Stimulated activated CD4-positive, alpha-beta T cell treated with anti-CD3 and anti-CD28 coated beads, Interleukin-4, amount 100 ng/mL, for 1 hour (primary cell): ENCODE measurements around the gene ERBB2.
A peak's percentile ranks its signal among the peaks of the same experiment; 100 is the strongest.
"Not testable (repeated sequence)": the region's sequence is repeated elsewhere in the genome, so short reads cannot be mapped to it uniquely, and the experiment has no call there.

Source experiments
- DNase-seq: peaks from one replicate; pipeline ENCODE4 v3.0.0-alpha.2; 2020

The ERBB2 gene

DNA sequence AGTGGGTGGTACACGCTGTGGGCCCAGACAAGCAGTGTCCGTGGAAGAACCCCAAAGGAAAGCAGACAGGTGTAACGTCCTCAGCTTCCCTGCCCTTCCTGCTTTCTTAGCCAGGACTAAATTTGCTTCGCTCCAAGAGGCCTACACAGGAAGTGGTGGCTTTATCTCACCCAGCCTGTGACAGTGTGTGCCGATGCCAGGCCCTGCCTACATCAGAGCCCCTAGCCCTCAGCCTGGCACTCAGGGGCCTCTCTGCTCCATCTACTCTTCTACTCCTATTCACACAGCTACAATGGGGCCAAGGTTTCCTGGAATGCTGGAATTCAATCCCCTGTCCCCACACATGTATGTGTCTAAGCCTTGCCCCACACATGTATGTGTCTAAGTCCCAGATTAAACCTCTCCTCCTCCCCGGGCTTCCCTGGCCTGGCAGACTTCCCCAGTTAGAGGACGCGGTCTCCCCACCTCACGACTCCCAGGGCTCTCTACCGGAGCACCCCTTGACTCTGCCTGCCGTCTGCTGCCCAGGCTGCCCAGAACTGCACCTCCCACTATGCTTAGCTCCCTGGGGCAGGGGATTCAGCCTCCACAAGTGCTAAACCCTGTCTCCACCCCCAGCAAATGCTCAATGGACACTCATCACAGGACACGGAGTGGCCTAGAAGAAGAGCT is 20.2 kb upstream of the ERBB2 start:
- DNase-seq: no peak

- no peak for DNase-seq
These were observed 16.4 kb upstream of the ERBB2 start for GRCh38 chr17:39683295-39683939.

- no peak for DNase-seq
These were observed 15.3 kb upstream of the ERBB2 start for GRCh38 chr17:39684369-39685192.

DNA sequence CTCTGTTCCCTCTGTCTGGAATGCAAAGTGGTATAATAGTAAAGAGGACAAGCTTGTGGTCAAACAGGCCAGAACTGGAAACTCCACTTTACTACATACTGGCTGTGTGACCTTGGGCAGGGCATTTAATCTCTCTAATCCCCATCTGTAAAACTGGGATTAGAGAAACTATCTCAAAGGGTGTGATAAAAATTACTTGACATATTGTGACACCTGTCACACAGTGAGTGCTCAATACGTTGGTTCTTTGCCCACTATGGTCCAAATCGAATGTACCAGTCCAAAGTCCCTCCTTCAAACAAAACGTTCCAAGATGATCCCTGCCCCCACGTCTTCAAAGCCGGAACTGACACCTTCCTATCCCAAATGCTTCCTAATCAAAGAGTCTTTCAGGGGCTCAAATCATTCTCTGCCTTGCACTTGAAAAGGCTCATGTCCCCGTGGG is 12.7 kb upstream of the ERBB2 start:
- no peak for DNase-seq

DNA sequence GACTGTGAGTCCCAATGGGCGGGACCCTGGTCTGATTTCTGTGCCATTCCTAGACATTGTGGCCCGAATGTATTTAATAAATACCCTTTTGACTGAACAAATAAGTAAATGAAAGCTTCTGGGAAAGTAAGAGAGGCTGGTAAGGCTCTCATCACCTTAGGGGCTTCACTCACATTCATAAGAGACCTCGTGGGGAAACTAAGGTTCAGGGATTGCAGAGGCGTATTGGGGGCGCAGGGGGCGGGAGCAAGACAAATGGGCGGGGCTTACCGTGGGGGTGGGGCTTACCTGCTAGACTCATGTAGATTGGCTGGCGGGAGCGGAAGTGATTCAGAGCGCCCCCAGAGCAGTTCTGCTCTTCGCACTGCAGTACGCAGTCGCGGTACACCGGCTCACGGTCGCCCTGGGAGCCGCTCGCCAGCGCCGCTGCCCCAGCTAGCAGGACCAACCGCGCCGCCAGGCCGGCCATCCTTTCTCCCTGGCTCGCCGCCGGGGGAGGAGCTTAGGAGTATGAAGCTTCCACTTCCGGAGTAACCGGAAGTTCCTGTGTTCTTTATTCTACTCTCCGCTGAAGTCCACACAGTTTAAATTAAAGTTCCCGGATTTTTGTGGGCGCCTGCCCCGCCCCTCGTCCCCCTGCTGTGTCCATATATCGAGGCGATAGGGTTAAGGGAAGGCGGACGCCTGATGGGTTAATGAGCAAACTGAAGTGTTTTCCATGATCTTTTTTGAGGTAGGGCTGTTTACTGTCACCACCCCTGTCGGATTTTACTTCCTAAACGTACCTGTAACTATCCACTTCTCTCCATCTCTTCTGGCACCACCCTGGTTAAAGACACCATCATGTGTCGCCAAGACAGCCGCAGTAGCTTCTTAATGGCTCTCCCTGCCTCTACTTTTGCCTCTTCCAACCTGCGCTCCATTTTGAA is 12.1 kb upstream of the ERBB2 start, which contains the start of gene PGAP3:
PGAP3 (minus strand) TSS at position 512 of the 929 bp plus-strand sequence; CDS start at position 469, 43 bp downstream.
- DNase-seq: peak; percentile 83

GRCh38 chr17:39688475-39688835 is 11.4 kb upstream of the ERBB2 start:
- DNase-seq: no peak

DNA sequence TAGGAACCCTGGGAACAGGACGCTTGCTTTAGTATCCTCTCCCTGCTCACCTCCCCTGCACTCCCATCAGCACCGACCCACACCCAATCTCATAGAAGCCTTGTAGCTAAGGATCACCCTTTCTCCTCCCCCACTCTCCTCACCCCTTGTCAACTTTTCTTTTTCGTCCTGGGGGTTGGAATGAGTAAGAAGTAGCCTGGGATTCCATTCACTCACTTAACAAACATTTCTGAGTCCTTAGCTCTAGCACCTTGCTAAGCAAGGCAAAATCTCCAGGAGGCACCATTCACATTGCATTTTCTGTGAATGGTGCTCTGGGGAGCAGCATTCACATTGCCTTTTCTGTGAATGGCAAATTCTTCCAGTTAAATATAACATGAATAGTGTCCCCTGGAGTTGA is 10.9 kb upstream of the ERBB2 start:
- no peak for DNase-seq

GRCh38 chr17:39694593-39694992 is 5.3 kb upstream of the ERBB2 start:
- DNase-seq: no peak

DNA sequence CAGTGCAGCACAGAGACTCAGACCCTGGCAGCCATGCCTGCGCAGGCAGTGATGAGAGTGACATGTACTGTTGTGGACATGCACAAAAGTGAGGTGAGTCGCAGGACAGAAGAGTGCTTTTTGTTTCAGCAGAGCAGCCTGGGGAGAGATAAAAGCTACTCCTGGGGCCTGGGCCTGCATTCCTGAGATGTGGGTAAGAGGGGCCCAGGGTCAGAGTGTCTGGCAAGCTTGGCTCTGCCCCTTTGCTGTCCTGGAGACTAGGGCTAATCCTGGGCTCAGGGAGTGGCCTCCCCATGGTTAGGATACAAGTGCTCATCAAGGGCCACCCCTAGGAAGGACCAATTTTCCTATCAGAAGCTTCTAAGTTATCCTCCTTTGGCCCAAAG is 4.8 kb upstream of the ERBB2 start:
- DNase-seq: no peak

DNA sequence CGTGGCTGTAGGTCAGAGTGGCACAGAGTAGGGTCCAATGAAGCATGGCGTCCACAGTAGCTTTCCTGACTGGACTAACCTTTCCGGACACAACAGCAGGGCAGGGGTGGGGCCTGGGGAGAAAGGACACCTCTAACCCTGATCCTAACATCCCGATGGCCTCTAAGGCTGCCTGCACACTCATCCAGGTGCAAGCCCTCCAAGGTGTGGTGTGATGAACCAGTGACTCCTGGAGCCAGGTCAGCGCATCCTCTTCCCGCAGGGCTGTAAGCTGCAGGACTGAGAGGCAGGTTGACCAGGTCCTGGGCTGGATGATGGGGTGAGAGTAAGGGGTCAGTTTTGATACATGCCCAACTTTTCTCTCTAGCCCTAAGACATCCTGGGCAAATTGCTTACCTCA is 3.1 kb upstream of the ERBB2 start:
- DNase-seq: no peak

DNA sequence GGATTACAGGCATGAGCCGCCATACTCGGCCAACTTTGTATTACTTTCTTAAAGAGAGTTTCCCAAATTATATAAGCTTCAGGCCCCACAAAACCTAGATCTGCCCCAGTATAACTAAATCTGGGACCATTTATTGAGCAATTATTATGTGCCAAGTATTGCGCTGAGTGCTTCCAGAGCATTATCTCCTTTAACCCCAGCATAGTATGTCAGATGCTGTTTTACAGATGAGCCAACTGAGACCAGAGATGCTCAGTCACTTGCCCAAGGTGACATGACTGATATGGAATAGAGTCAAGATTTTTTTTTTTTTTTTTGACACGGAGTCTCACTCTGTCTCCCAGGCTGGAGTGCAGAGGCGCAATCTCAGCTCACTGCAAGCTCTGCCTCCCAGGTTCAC is 1.9 kb upstream of the ERBB2 start:
- no peak for DNase-seq

DNA sequence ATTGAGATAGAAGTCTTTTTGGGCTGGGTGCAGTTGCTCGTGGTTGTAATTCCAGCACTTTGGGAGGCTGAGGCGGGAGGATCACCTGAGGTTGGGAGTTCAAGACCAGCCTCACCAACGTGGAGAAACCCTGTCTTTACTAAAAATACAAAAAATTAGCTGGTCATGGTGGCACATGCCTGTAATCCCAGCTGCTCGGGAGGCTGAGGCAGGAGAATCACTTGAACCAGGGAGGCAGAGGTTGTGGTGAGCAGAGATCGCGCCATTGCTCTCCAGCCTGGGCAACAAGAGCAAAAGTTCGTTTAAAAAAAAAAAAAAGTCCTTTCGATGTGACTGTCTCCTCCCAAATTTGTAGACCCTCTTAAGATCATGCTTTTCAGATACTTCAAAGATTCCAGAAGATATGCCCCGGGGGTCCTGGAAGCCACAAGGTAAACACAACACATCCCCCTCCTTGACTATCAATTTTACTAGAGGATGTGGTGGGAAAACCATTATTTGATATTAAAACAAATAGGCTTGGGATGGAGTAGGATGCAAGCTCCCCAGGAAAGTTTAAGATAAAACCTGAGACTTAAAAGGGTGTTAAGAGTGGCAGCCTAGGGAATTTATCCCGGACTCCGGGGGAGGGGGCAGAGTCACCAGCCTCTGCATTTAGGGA is 577 bp upstream of the ERBB2 start:
- not testable (repeated sequence) for DNase-seq

DNA sequence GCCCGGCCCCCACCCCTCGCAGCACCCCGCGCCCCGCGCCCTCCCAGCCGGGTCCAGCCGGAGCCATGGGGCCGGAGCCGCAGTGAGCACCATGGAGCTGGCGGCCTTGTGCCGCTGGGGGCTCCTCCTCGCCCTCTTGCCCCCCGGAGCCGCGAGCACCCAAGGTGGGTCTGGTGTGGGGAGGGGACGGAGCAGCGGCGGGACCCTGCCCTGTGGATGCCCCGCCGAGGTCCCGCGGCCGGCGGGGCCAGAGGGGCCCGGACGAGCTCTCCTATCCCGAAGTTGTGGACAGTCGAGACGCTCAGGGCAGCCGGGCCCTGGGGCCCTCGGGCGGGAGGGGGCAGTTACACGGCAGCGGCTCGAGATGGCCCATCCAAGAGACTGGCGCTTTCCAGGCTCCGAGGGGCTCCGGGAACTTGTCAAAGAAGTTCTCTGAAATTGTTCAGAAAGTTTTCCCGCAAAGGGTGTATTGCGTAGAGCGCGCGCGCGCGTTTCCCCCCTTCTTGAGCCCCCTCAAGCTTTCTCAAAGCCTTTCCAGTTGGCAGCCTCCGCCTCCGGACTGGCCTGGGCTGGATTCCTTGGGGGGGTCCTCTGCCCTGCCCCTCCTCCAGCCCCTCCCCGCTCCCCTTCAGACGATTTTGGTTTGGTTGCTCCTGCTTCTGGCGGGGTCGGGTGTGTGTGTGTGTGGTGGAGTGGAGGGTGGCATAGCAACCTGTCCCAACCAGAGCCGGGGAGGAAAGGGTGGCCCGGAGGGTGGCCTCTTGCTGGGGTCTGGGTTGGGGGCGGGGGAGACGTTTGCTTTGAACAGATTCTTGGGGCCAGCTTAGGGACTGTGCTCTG is 504 bp downstream of the ERBB2 start:
- no peak for DNase-seq

GRCh38 chr17:39701012-39701783 is 1.3 kb downstream of the ERBB2 start:
- no peak for DNase-seq

GRCh38 chr17:39701784-39702422 is 2.0 kb downstream of the ERBB2 start:
- DNase-seq: no peak

- DNase-seq: no peak
These were observed 3.3 kb downstream of the ERBB2 start for GRCh38 chr17:39702901-39703893.

DNA sequence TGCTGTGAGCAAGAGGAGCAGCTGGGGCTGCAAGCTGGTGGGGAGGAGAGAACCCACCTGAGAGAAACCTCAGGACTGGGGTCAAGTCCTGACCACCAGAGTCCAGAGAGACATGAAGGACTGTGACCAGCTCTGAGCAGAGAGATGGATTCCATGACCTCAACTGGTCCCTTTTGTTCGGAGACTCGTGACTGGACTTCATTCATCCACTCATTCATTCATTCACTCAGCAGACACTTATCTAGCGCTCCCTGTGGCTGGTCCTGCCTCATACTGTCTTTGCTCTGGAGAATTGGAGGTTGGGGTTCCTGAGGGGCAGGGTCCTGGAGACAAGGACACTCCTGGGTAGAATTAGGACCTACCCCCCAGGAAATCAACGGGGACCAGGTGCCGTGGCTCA is 4.0 kb downstream of the ERBB2 start:
- DNase-seq: no peak

DNA sequence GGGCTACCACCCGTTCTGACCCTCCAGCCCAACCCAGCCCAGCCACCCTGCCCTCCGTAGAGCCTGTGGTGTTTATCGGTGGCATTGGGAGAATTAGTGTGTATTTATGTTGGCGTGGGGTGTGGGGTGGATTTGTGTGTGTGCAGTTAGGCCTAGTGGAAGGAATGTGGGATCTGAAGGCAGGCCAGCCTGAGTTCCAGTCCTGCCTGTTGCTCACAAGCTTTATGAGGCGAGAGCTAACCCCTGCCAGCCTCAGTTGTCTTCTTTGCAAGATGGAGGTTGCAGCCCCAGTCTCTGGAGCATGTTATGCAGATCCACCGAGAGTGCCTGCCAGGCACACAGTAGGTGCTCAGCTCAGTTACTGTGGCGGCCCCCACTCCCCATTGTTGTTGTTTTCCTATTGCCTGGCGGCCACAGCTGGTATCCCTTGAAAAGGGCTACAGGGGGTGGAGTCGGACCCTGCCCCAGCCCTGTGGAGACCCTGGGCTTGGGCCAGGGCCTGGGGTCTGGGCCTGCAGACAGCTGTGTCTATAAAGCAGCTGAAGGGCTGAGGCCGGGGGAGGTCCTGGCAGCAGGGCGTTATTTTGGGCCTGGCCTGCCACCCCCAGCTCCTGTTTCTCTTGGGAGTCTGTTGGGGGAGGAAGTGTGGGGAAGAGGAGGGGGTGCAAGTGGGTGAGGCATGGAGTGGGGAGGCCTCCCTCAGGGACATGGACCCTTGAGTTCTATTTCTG is 5.1 kb downstream of the ERBB2 start:
- no peak for DNase-seq
